ENCODE measurements around the gene CEBPB.

The CEBPB gene

GRCh38 chr20:50230871-50231560, 40.4 kb downstream of the CEBPB start:
- DNase-seq, result peak in 1 of 3 experiments; percentile 10

- no peak for DNase-seq
Observed at GRCh38 chr20:50231854-50232253, 41.2 kb downstream of the CEBPB start.

- DNase-seq, result no peak
Observed at GRCh38 chr20:50232651-50233324, 42.2 kb downstream of the CEBPB start.

- DNase-seq, result no peak
Observed at GRCh38 chr20:50233325-50234212, 42.9 kb downstream of the CEBPB start.

GRCh38 chr20:50234288-50234687, 43.7 kb downstream of the CEBPB start:
- DNase-seq, result no peak

- DNase-seq, result no peak
Observed at GRCh38 chr20:50237349-50237748, 46.7 kb downstream of the CEBPB start.

- DNase-seq, result no peak
Observed at GRCh38 chr20:50238081-50238800, 47.6 kb downstream of the CEBPB start.

GRCh38 chr20:50240092-50240491, 49.5 kb downstream of the CEBPB start:
- no peak for DNase-seq

GRCh38 chr20:50242178-50242514, 51.5 kb downstream of the CEBPB start:
- no peak for DNase-seq

All from NCI-H1417 (cell line).